SU-DHL-6 (cell line): ENCODE data around the gene NMT2.

Experiments used
- H2AFZ ChIP-seq: fragments of 200-600 bp; sonication (generic); 2 replicates; pipeline ENCODE4 v1.6.1; 2014; ENCODE audit warnings: low read depth, mild to moderate bottlenecking, moderate library complexity, mixed read lengths, antibody characterized with exemption, low read length; ENCODE audit not compliant: severe bottlenecking
- H3F3A ChIP-seq: fragments of 200-600 bp; shearing (Covaris generic); 2 replicates; pipeline ENCODE4 v1.6.0; 2016; ENCODE audit warnings: antibody characterized with exemption, mild to moderate bottlenecking; ENCODE audit not compliant: insufficient read depth
- H3K27ac ChIP-seq: fragments of 200-600 bp; sonication (generic); 2 replicates; pipeline ENCODE4 v1.5.1; 2016; ENCODE audit warnings: low read depth, mild to moderate bottlenecking, low read length, moderate library complexity, mixed read lengths
- H3K27me3 ChIP-seq: fragments of 200-600 bp; sonication (generic), shearing (Covaris generic); 2 replicates; pipeline ENCODE4 v1.6.0; 2014; ENCODE audit warnings: mild to moderate bottlenecking, low read length
- H3K36me3 ChIP-seq: fragments of 200-600 bp; sonication (generic); 2 replicates; pipeline ENCODE4 v1.6.1; 2014; ENCODE audit warnings: mild to moderate bottlenecking, low read length, mixed read lengths
- H3K4me2 ChIP-seq: fragments of 300-600, 200-600 bp; shearing (Covaris generic), sonication (generic); 2 replicates; pipeline ENCODE4 v1.6.0; 2014; ENCODE audit warnings: low read length, low read depth, mild to moderate bottlenecking; ENCODE audit not compliant: poor library complexity, severe bottlenecking
- H3K4me3 ChIP-seq: fragments of 200-600 bp; sonication (generic); 2 replicates; pipeline ENCODE4 v1.5.1; 2014; ENCODE audit warnings: antibody characterized with exemption, low read length, mild to moderate bottlenecking, mixed read lengths; ENCODE audit not compliant: insufficient read depth, poor library complexity, severe bottlenecking
- H3K79me2 ChIP-seq: fragments of 200-600 bp; sonication (generic); 2 replicates; pipeline ENCODE4 v1.6.1; 2014; ENCODE audit warnings: mild to moderate bottlenecking, low read length, moderate library complexity; ENCODE audit not compliant: insufficient read depth
- H3K9ac ChIP-seq: fragments of 200-600 bp; sonication (generic); 2 replicates; pipeline ENCODE4 v1.7.0; 2014; ENCODE audit warnings: mild to moderate bottlenecking, low read length
- H3K9me2 ChIP-seq: fragments of 200-600 bp; sonication (generic); replicated peaks from 2 replicates; pipeline ENCODE4 v1.6.1; 2014; ENCODE audit warnings: low read length; ENCODE audit not compliant: insufficient read depth
- H3K9me3 ChIP-seq: fragments of 200-600 bp; sonication (generic); 2 replicates; pipeline ENCODE4 v1.6.1; 2014; ENCODE audit warnings: low read length, mixed read lengths; ENCODE audit not compliant: insufficient read depth
- H4K20me1 ChIP-seq: fragments of 200-600 bp; sonication (generic); 2 replicates; pipeline ENCODE4 v1.6.1; 2014; ENCODE audit warnings: low read depth, mild to moderate bottlenecking, antibody characterized with exemption, low read length, moderate library complexity, mixed read lengths
- EZH2phosphoT487 ChIP-seq: fragments of 200-600 bp; sonication (generic), shearing (Covaris generic); conservative IDR thresholded peaks from 2 replicates; pipeline ENCODE4 v1.6.1; 2018; ENCODE audit warnings: mild to moderate bottlenecking, antibody characterized with exemption, low read length, moderate library complexity, mixed read lengths
- TF ChIP-seq, protein P1 (sequence below): fragments of 200-600 bp; sonication (generic); IDR thresholded peaks from one replicate; pipeline ENCODE4 v1.5.1; 2017; ENCODE audit warnings: antibody characterized with exemption, mild to moderate bottlenecking, low read length, moderate library complexity; ENCODE audit not compliant: insufficient read depth, poor library complexity, severe bottlenecking

NMT2 gene

GRCh38 chr10:15131330-15131729, 37.2 kb downstream of the NMT2 start:
- Histone ChIP-seq H3K4me3 (no peak overlapping the region), H4K20me1 (no peaks in the 10 kb centered on the region), H3K36me3 (no peaks in the 10 kb centered on the region), H2AFZ (no peak overlapping the region), H3K9ac (no peak overlapping the region), H3K27me3 (no peaks in the 10 kb centered on the region), H3K79me2 (no peaks in the 10 kb centered on the region), H3K9me2 (no peaks in the 10 kb centered on the region), H3K27ac (no peak overlapping the region), H3K9me3 (no peaks in the 10 kb centered on the region), H3K4me2 (no peak overlapping the region), H3F3A (no peaks in the 10 kb centered on the region)
- TF ChIP-seq, protein P1, sequence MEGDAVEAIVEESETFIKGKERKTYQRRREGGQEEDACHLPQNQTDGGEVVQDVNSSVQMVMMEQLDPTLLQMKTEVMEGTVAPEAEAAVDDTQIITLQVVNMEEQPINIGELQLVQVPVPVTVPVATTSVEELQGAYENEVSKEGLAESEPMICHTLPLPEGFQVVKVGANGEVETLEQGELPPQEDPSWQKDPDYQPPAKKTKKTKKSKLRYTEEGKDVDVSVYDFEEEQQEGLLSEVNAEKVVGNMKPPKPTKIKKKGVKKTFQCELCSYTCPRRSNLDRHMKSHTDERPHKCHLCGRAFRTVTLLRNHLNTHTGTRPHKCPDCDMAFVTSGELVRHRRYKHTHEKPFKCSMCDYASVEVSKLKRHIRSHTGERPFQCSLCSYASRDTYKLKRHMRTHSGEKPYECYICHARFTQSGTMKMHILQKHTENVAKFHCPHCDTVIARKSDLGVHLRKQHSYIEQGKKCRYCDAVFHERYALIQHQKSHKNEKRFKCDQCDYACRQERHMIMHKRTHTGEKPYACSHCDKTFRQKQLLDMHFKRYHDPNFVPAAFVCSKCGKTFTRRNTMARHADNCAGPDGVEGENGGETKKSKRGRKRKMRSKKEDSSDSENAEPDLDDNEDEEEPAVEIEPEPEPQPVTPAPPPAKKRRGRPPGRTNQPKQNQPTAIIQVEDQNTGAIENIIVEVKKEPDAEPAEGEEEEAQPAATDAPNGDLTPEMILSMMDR: no peak
- no peak for TF ChIP-seq EZH2phosphoT487

GRCh38 chr10:15124908-15125307, 43.6 kb downstream of the NMT2 start:
- no peaks in the 10 kb centered on the region for H4K20me1 ChIP-seq
- H3K79me2 ChIP-seq: no peaks in the 10 kb centered on the region
- H3K27ac ChIP-seq: no peak overlapping the region
- H3K4me3 ChIP-seq: no peak overlapping the region
- H3K9me2 ChIP-seq: no peaks in the 10 kb centered on the region
- H3K9ac ChIP-seq: no peak overlapping the region
- H3K9me3 ChIP-seq: no peaks in the 10 kb centered on the region
- no peak for TF ChIP-seq EZH2phosphoT487
- TF ChIP-seq, protein P1: no peak
- H3K4me2 ChIP-seq: no peak overlapping the region
- H3K27me3 ChIP-seq: no peaks in the 10 kb centered on the region
- H3K36me3 ChIP-seq: no peaks in the 10 kb centered on the region
- no peaks in the 10 kb centered on the region for H3F3A ChIP-seq
- H2AFZ ChIP-seq: no peak overlapping the region

DNA sequence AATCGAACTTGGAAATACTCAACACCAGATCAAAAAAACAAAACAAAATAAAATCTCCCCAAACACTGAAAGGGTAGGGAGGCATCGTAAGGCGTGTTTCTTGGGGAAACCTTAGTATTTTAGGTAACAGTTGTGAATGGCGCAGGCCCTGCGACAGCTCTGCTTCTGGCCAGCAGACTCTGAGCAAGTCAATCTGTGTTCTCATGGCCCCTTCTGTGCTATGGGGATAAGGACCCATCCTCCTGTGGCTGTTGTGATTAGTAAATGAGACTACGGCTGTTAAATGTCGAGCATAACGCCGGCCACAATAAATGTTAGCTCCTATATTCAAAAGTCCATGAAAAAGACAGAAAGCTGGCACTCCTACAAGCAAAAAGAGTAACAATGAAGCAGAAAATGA, 44.3 kb downstream of the NMT2 start:
- H3K36me3 ChIP-seq: no peaks in the 10 kb centered on the region
- TF ChIP-seq, protein P1: no peak
- TF ChIP-seq EZH2phosphoT487: no peak

GRCh38 chr10:15123749-15124184, 44.7 kb downstream of the NMT2 start:
- H2AFZ ChIP-seq: no peak overlapping the region
- H3K4me2 ChIP-seq: no peak overlapping the region
- H3F3A ChIP-seq: no peaks in the 10 kb centered on the region
- TF ChIP-seq, protein P1: no peak
- no peak for TF ChIP-seq EZH2phosphoT487
- no peak overlapping the region for H3K27ac ChIP-seq
- H3K79me2 ChIP-seq: no peaks in the 10 kb centered on the region
- no peaks in the 10 kb centered on the region for H3K9me2 ChIP-seq
- no peaks in the 10 kb centered on the region for H3K27me3 ChIP-seq
- H3K4me3 ChIP-seq: no peak overlapping the region
- no peaks in the 10 kb centered on the region for H3K36me3 ChIP-seq
- no peak overlapping the region for H3K9ac ChIP-seq
- no peaks in the 10 kb centered on the region for H4K20me1 ChIP-seq
- H3K9me3 ChIP-seq: no peaks in the 10 kb centered on the region

More for the DNA sequence above, 44.3 kb downstream of the NMT2 start:
- no peak overlapping the region for H3K4me3 ChIP-seq
- no peaks in the 10 kb centered on the region for H4K20me1 ChIP-seq
- H3F3A ChIP-seq: no peaks in the 10 kb centered on the region
- no peak overlapping the region for H3K27ac ChIP-seq
- no peaks in the 10 kb centered on the region for H3K79me2 ChIP-seq
- H3K9ac ChIP-seq: no peak overlapping the region
- no peaks in the 10 kb centered on the region for H3K27me3 ChIP-seq
- H3K4me2 ChIP-seq: no peak overlapping the region
- H2AFZ ChIP-seq: no peak overlapping the region
- H3K9me3 ChIP-seq: no peaks in the 10 kb centered on the region
- H3K9me2 ChIP-seq: no peaks in the 10 kb centered on the region
